Measurements from ENCODE around the gene RELCH.

RELCH gene

DNA sequence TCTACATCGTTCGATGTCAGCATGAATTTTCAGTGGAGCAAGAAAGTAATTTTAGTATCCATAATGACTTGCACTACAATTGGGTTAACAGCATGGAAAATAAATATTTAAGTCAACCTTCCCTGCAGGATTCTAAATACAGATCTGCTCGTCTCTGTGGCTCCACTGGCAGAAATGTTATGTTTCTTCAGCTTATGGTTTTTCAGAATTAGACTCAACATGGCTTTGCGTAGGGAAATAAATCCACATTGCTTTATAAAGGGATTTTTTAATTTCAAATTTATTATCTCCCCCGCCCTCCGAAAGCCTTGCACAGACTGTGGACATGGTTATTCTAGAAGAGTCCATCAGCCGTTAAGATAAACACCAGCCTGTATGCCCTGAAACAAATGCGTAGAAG lies 156.3 kb downstream of the RELCH start:
- no peak for DNase-seq (ENCODE audit: low read depth)
- TF ChIP-seq, protein P1, sequence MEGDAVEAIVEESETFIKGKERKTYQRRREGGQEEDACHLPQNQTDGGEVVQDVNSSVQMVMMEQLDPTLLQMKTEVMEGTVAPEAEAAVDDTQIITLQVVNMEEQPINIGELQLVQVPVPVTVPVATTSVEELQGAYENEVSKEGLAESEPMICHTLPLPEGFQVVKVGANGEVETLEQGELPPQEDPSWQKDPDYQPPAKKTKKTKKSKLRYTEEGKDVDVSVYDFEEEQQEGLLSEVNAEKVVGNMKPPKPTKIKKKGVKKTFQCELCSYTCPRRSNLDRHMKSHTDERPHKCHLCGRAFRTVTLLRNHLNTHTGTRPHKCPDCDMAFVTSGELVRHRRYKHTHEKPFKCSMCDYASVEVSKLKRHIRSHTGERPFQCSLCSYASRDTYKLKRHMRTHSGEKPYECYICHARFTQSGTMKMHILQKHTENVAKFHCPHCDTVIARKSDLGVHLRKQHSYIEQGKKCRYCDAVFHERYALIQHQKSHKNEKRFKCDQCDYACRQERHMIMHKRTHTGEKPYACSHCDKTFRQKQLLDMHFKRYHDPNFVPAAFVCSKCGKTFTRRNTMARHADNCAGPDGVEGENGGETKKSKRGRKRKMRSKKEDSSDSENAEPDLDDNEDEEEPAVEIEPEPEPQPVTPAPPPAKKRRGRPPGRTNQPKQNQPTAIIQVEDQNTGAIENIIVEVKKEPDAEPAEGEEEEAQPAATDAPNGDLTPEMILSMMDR (IDR thresholded peaks at IDR 0.05; ENCODE audit: low read depth, low read length, missing control alignments), result no peak
- in situ Hi-C loops (cut with HindIII; ENCODE audit: low sequenced_read_pairs), result no loop called here
- H3K4me3 ChIP-seq (ENCODE audit: low read depth, low read length), result no peak overlapping the region

DNA sequence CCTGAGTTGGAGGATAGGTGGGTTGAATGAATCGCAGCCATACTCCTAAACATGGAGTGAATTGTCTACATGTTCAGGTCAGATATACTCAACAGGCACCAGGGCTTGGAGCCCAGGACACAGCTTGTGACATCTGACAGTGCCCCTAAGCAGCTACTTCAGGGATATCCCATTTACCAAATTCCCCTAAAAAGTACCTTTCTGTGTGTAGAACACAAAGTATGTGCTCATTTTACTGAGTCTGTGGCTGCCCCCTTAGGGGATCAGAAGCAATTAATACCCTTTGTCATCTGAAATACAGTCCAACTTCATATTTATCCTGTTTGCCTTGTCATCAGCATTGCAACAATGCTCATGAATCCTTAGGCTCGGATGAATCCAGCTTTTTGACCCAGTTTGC lies 158.9 kb downstream of the RELCH start:
- no peak for DNase-seq (ENCODE audit: low read depth)
- no peak overlapping the region for H3K4me3 ChIP-seq (ENCODE audit: low read depth, low read length)
- TF ChIP-seq, protein P1 (IDR thresholded peaks at IDR 0.05; ENCODE audit: low read depth, low read length, missing control alignments), result no peak
- in situ Hi-C loops (cut with HindIII; ENCODE audit: low sequenced_read_pairs), result no loop called here

DNA sequence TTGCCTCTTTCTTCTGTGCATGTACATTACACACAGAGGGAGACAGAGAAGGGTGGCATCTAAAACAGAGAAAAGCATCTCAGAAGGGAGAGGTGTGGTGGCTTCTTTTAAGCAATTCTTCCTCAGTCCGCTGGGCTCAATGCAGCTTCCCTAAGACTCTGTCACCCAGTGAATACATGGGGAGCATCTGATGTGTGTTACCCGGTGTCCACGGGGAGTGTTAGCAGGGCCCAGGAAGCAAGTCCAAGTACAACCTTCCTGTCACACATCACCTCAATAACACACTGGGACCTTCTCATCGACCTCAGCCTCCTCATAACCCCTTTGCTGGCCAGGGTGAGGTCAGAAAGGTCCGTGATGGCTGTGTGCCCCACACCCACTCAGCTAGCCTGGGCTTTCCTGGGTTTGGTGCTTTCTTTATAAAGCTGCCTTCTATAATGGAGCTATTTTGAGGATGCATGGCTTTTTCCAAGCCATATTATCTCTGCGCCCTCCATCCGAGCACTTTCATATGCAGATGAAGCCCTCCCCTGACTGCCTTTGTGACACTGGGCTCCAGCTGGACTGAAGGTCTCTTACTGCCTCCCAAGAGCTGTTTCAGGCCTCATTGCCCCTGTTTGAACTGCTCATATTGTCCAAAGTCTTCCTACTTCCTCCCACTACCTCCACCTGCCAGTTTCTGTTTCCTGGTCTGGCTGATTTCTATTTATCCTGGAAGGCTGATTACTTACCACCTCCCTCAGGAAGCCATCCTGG lies 159.5 kb downstream of the RELCH start:
- DNase-seq (ENCODE audit: low read depth), result no peak
- no peak overlapping the region for H3K4me3 ChIP-seq (ENCODE audit: low read depth, low read length)
- TF ChIP-seq, protein P1 (IDR thresholded peaks at IDR 0.05; ENCODE audit: low read depth, low read length, missing control alignments), result no peak
- in situ Hi-C loops (cut with HindIII; ENCODE audit: low sequenced_read_pairs), result no loop called here

DNA sequence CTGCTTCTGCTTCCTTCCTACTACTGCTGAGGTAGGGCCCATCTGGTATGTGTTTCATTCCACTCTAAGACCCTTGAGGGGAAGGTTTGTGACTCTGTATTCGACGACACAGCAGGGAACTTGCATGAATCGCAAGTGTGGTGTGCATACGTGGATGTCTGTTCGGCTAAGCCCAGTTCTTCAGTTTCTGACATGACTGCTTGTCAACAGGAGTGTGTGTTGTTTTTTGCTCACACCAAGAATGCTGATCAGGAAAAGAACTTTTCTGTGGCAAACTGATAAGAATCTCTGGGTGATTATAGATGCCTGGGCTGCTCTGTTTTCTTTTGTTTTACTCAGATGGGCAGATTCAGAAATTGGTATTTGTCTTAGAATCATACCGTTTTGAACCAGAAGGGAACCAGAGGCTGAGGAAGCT lies 160.0 kb downstream of the RELCH start:
- in situ Hi-C loops (cut with HindIII; ENCODE audit: low sequenced_read_pairs), result no loop called here
- DNase-seq (ENCODE audit: low read depth), result no peak
- no peak overlapping the region for H3K4me3 ChIP-seq (ENCODE audit: low read depth, low read length)
- TF ChIP-seq, protein P1 (IDR thresholded peaks at IDR 0.05; ENCODE audit: low read depth, low read length, missing control alignments), result no peak

DNA sequence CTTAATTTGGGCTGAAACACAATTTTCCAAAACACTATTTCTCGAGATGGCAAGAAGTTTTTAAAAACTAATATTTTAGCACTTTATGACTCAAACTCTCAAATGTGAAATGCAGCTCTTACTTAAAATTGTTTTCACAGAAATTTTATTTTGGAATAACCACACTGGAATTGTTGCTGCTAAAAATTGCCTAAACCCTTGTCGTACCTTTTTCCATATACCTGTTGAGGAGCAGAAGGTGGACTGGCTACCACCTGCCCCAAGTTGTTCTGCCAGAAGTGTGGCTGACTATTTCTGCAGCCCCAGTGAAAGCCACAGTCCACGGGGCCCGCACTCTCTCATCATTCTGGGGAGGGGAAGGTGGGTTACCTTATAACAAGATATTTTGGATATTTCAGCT lies 161.4 kb downstream of the RELCH start:
- no peak for DNase-seq (ENCODE audit: low read depth)
- TF ChIP-seq, protein P1 (IDR thresholded peaks at IDR 0.05; ENCODE audit: low read depth, low read length, missing control alignments), result no peak
- in situ Hi-C loops (cut with HindIII; ENCODE audit: low sequenced_read_pairs), result no loop called here
- H3K4me3 ChIP-seq (ENCODE audit: low read depth, low read length), result no peak overlapping the region

DNA sequence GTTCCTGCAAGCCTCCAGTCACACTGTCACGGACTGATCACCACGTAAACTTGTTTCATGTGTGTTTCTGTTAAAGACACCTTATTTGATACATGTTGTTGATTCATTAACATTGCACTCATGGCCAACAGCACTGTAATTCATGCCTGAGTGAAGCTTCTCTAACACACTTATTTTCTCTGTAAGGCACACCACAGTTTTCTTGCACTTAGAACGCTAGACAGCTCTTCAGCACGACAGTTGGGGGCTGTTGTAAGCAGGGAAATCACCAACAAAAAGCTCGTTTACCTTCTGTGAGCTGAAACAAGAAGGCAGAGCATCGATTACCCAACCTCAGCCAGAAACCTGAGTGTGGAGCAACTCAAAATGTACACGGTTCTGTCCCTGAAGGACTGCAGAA lies 166.1 kb downstream of the RELCH start:
- no peak overlapping the region for H3K4me3 ChIP-seq (ENCODE audit: low read depth, low read length)
- in situ Hi-C loops (cut with HindIII; ENCODE audit: low sequenced_read_pairs), result no loop called here
- DNase-seq (ENCODE audit: low read depth), result no peak
- TF ChIP-seq, protein P1 (IDR thresholded peaks at IDR 0.05; ENCODE audit: low read depth, low read length, missing control alignments), result no peak
